ENCODE measurements around the gene FAM131A.

DNA sequence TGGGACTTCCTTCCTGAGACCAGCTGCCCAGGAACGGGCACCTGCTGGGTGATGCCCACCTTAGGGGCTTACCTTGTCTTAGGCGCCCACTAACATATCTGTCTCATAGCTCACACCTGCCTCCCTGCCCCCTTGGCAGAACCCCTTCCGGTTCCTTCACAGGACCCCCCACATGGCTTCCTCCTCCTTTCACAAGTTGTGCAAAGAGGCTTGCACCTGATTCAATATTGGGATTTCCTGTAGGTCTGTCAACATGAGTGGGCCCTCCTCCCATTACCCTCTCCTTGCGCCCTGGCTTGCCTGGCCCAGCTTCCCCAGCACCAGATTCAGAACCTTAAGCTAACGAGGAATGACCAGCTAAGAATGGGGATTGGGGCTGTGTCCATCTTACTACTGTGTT is 40.0 kb downstream of the FAM131A start:
- TF ChIP-seq, protein P1, sequence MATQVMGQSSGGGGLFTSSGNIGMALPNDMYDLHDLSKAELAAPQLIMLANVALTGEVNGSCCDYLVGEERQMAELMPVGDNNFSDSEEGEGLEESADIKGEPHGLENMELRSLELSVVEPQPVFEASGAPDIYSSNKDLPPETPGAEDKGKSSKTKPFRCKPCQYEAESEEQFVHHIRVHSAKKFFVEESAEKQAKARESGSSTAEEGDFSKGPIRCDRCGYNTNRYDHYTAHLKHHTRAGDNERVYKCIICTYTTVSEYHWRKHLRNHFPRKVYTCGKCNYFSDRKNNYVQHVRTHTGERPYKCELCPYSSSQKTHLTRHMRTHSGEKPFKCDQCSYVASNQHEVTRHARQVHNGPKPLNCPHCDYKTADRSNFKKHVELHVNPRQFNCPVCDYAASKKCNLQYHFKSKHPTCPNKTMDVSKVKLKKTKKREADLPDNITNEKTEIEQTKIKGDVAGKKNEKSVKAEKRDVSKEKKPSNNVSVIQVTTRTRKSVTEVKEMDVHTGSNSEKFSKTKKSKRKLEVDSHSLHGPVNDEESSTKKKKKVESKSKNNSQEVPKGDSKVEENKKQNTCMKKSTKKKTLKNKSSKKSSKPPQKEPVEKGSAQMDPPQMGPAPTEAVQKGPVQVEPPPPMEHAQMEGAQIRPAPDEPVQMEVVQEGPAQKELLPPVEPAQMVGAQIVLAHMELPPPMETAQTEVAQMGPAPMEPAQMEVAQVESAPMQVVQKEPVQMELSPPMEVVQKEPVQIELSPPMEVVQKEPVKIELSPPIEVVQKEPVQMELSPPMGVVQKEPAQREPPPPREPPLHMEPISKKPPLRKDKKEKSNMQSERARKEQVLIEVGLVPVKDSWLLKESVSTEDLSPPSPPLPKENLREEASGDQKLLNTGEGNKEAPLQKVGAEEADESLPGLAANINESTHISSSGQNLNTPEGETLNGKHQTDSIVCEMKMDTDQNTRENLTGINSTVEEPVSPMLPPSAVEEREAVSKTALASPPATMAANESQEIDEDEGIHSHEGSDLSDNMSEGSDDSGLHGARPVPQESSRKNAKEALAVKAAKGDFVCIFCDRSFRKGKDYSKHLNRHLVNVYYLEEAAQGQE (IDR thresholded peaks at IDR 0.05; ENCODE audit: insufficient read depth in 1 of 2, low read depth in 2 of 2, low read length in 2 of 2): no peak
- TF ChIP-seq POLR2AphosphoS5 (IDR thresholded peaks at IDR 0.05; ENCODE audit: low read depth, low read length) (no peak), TAF1 (IDR thresholded peaks at IDR 0.05; ENCODE audit: borderline replicate concordance, insufficient read depth, low read length) (no peak)
